ENCODE measurements around the gene HOTAIR.

HOTAIR gene

GRCh38 chr12:53974084-53975063 is at the start of gene HOTAIR:
HOTAIR (minus strand) TSS chr12:53974954.
- DNase-seq: peak; percentile 21

- no peak for DNase-seq
These were observed 49.4 kb upstream of the HOTAIR start for GRCh38 chr12:54024127-54024526.

- no peak for DNase-seq
These were observed 48.5 kb upstream of the HOTAIR start for GRCh38 chr12:54022960-54023884.

- DNase-seq: no peak
These were observed 46.8 kb upstream of the HOTAIR start for GRCh38 chr12:54021432-54022013.

GRCh38 chr12:54020591-54021405 is 46.0 kb upstream of the HOTAIR start:
- no peak for DNase-seq

GRCh38 chr12:54019924-54020590 is 45.3 kb upstream of the HOTAIR start:
- DNase-seq: no peak

- DNase-seq: no peak
These were observed 44.5 kb upstream of the HOTAIR start for GRCh38 chr12:54019091-54019811.

- no peak for DNase-seq
These were observed 43.8 kb upstream of the HOTAIR start for GRCh38 chr12:54018468-54018984.

GRCh38 chr12:54017878-54018467 is 43.2 kb upstream of the HOTAIR start:
- peak; percentile 65 for DNase-seq

GRCh38 chr12:54017027-54017788 is 42.5 kb upstream of the HOTAIR start:
- DNase-seq: no peak

- no peak for DNase-seq
These were observed 41.8 kb upstream of the HOTAIR start for GRCh38 chr12:54016478-54016964.

GRCh38 chr12:54016051-54016450 is 41.3 kb upstream of the HOTAIR start:
- DNase-seq: no peak

- no peak for DNase-seq
These were observed 40.5 kb upstream of the HOTAIR start for GRCh38 chr12:54015018-54015931.

GRCh38 chr12:54014377-54015017 is 39.7 kb upstream of the HOTAIR start:
- DNase-seq: no peak

GRCh38 chr12:54012631-54013409 is 38.1 kb upstream of the HOTAIR start:
- DNase-seq: no peak

GRCh38 chr12:54011665-54012532 is 37.1 kb upstream of the HOTAIR start:
- no peak for DNase-seq

Data from CD4-positive, alpha-beta T cell treated with Interleukin-4 for 4 hours (primary cell).